Stimulated activated CD4-positive, alpha-beta T cell treated with anti-CD3 and anti-CD28 coated beads, TNF-alpha, amount 100 ng/mL, for 24 hours (primary cell): ENCODE results near the gene SUSD6.

Source experiments
- DNase-seq, 3 experiments: peaks; one replicate each; pipeline ENCODE4 v3.0.0-alpha.2; 2020; ENCODE audit warnings: low read depth in 3 of 3

The SUSD6 gene

DNA sequence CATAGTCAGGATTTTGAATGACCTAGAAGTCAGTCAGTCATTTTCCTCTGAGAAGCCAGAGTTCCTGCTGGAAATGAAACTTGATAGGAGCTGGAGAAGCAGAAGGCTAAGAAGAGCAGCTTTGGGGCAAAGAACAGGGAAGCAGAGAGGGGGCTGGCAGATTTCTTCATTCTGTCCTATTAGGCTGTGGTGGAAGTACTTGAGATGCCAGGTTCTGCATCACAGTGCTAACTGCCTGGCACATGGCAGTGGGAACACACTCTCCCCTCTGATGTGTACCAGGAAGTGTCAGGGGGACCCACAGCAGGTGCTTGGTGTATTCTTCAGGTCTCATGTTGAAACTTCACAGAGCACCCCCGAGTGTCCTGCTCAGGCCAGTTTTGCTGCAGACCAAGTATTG, 61.0 kb downstream of the SUSD6 start:
- no peak for DNase-seq

DNA sequence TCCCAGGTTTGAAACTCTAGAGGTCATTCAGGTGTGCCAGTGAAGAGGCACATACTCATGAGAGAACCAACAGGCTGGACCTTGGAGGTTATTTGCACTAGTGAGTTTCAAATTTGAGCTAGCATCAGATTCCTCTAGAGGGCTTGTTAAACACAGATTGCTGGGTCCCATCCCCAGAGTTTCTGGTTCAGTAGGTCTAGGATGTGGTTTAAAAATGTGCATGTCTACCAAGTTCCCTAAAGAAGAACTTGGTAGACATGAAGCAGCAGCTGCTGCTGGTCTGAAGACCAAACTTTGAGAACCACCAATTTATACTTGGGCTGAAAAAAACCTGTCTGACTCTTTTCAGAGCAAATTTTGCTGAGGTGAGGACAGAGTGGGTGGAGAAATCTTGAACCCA, 61.7 kb downstream of the SUSD6 start:
- no peak for DNase-seq

DNA sequence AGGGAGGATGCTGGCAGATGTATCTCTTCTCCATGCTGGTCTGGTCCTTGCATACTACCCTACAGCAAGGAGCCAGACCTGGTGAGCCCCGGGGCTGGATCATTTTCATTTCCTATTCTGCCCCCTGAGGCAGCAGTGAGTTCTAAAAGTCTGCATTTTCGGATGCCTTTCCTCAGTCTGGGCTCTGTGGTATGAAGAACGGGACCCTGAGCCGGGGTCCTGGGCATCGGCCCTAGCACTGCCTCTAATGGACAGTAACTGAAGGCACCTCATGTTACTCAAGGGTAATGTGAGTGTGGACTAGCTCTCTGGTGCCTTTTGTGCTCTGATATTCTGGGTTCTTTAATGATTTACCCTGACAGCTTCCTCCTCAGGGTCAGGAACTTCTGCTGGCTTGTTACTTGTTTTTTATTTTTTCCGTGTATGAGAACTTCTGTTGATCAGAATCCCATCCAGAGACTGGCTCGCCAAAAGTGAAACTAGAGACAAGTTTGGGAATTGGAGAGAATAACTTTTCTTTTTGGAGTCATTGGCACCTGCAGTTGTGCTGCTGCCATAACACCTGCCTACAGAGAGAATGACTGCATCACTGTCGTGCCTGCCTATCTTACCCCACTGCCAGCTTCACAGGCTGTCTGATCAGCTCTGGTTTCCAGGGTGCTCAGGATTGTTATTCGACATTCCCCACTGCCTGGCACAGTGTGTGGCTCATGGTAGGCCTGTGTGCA, 62.3 kb downstream of the SUSD6 start:
- DNase-seq: no peak

DNA sequence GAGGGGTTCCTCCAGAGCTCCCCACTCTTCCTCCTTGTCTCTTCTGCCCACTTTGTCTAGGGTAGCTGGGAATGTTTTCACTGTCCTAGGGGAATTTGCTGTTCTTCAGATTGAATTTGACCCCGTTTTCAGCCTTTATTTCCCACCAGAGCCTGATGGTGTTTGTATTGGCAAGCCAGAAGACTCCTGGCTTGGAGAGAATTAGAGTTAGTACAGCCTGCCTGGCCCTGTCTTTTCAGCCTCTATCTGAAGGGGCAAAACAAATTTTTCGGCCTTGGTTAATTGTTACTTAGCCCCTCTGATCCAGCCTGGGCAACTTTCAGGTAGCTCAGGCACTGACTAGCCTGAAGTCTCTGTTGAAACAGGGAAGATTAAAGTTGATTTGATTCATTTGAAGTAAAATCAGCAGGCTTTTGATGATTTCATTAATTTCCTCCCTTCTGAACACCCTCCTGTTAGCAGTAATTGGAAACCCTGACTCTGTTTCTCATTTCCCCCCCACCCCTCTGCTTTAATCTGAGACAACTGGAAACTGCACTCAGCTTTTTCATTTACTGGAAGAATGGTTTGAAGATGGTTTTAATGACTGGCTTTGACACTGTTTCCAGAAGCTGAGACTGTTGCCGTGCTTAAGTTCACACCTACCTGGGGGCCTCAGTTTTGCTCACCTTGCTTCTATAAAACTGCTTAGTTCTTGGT, 63.3 kb downstream of the SUSD6 start:
- no peak for DNase-seq

DNA sequence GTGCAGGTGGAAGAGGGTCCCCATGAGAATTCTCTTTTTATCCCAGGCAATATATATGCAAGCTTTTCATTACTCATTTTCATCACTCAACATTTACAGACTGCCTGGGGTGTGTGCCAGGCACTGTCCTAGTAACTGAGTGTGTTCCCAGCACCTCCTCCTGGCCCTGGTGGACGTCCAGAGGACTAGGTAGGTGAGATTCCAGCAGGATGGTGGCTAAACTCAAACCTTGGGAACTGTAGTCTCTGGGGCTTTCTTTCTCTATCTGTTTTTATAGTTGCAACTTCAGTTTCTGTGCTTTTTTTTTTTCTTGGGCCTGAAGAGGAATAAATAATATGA, 63.8 kb downstream of the SUSD6 start:
- DNase-seq: no peak

DNA sequence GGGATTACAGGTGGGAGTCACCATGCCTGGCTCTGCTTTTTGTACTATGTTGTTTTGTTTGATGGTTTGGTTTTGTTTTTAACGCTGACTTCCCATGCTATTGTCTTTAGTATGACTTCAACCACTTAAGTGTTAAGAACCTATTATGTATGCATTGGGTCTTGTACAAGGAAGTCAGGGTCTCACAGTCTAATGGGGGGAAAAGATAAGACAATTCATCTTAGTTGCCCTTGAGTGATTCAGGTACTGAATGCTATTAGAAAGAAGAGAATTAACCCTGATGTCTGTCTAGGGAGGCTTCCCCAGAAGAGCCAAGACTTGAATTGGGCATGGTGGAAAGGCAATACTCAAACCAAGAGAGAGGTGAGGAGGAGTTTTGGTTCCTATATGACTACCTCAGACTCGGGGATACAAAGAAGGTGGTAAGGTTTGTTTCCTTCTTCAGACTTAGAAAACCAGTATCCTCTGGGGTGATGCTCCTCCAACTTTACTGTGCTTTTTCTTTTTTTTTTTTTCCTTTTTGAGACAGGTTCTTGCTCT, 64.6 kb downstream of the SUSD6 start:
- DNase-seq: no peak

DNA sequence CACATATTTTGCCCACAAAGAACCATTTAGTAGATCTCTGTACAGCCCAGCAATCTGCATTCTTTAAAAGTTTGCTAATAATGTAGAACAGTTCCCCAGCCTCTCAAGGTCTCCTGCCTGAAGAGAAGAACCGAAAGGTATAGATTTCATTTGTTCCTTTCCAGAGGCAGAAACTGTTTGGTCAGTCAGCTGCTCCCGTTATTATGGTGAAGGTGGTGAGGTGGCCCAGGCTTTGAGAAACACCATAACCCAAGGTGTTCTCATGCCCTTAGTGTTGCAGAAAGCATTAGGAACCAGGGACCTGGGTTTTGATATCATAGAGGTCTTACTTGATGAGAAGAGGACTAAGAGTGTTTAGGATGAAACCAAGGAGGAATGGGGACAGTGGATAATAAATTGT, 65.3 kb downstream of the SUSD6 start:
- no peak for DNase-seq

DNA sequence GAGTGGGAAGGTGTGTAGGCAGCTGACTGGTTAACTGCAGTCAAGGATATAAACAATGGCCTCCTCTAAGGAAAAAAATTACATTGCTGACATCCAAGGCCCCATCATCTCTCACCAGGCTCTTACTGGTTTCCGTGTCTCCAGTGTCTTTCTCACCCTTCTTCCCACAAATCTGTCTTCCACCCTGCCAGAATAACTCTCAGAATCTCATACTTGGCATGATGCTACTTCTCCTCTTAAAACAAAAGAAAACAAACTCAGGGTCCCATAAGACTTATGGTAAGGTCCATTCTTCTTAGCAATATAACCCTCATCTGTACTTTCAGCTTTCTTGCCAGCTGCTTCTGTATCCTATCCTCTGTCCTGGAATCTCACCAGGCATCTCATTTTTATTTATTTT, 68.9 kb downstream of the SUSD6 start:
- no peak for DNase-seq

DNA sequence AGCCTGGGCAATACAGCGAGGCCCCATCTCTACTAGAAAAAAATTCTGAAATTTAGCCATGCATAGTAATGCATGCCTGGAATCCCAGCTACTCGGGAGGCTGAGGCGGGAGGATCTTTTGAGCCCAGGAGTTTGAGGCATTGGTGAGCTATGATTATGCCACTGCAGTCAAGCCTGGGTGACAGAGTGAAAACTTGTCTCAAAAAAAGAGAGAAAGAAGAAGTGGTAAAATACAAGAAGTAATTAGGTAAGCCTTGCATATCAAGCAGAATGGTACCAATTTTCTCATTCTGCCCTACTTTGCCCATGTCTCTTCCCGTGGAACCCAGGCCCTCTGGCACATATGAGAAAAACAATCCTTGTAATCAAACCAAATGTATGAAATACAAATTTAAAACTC, 70.7 kb downstream of the SUSD6 start:
- DNase-seq: no peak

DNA sequence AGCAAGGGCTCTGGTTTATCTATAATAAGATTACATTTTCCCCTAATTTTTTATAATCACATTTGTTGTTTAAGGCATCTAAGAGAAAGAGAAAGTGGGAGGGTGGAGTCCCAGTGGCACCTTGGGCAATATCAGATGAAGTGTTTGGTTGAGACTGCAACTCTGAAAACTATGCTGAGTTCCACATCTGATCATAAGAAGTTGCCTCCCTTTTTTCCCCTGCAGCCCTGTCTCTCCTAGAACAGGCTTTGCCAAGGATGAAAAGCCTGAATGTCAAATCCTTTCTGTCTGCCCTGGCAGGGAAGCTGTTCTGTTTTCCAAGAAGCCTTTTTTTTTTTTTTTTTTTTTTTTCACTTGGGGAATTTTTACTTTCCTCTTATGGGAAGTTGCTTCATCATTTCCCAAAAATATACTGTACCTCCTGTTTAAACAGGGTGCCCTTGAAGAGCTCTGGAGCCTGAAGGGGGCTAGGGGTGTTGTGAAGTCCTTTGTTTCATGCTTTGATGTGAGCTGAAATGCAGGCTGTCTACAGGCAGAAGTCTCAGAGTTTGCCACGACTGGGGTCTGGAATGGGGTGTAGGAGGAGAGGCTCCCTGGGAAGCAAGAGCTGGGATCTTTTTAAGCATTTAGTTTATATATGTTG, 71.3 kb downstream of the SUSD6 start:
- no peak for DNase-seq

DNA sequence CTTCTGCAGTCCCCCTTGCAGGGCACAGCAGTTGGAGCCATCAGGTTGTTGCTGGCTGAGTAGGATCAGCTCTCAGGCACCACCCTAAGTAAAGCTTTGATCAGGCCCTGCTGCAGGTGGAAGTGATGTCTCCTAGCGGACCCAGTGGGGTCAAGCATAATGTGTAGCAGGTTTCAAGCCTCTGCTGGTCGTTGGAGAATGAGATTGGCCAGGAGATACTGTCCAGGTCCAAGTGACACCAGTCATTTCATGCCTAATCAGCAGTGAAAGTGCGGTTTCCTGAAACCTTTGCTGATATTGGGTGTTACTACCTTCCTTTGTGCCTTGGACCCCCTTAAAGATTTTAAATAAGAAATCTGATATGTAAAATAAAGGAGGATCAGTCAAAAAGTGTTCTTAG, 72.6 kb downstream of the SUSD6 start:
- DNase-seq: no peak

DNA sequence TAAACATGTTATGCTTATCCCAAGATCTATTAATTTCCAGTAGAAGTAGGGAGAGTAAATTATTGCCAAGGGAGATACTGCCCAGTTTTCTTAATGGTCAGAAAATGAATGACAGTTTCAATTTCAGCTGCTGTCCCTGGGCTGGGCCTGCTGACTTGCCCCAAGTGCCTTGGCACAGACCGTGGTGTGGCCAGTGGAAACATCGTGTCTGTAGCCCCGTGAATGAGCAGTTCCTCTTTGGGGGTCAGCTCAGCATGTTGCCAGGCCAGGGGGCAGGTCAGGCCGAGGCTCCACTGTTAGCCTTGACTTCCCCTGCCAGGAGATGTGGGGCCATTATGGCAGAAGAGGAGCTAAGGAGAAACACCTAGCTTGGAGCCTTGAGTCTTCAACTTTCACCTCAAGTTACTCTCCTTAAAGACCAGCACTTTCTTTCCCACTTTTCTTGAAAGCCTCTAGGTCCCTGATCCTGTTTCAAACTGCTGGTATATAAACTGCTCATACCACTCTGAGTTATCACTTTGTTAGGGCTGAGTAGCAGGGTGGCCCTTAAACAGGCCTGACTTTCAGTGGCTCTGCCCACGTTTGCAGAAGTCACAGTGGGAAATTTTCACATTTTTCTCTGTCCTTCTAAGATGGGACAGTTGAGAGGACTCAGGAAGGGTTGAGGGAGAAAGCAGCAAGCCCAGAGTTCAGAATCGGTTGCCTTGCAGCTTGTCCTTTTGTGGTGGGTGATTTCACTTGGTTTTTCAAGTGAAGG, 73.2 kb downstream of the SUSD6 start:
- DNase-seq: no peak

DNA sequence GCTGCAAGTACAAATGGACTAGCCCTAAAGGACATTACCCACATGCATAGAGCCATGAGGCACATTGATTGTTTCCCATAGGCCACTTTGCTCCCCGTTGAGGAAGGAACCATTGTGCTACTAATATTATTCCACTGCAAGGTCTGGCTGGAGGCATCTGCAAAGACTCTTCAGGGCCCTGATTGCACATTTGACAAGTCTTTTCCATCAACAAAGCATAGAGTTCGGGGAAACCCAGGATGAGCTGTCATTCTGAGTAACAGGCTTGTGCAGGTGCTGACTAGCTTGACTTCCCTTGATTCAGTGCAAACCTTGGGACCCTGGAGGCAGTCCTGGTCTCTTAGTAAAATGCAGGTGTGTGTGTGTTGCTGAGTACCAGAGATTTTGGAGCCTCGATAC, 73.8 kb downstream of the SUSD6 start:
- DNase-seq: peak; percentile 55 to 76 (median 62)

DNA sequence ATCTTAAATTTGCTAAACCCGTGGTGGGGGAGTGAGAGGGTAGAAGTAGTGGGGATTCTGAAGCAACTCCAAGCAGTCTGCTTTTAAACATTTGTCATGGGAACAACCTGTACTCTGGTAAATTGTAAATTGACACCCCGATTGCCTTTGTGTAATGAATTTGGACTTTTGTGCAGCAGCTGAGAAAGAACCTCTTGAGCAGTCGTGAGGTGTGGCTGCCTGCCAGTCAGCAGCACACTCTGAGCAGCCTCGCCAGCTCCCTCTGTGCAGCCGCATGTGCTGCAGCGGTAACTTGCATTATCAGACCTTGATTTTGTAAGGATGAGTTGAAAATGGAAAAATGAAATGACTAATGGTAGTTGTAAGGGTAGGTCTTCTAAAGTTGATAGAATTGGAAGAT, 74.3 kb downstream of the SUSD6 start:
- DNase-seq: peak in 1 of 3 experiments; percentile 56

DNA sequence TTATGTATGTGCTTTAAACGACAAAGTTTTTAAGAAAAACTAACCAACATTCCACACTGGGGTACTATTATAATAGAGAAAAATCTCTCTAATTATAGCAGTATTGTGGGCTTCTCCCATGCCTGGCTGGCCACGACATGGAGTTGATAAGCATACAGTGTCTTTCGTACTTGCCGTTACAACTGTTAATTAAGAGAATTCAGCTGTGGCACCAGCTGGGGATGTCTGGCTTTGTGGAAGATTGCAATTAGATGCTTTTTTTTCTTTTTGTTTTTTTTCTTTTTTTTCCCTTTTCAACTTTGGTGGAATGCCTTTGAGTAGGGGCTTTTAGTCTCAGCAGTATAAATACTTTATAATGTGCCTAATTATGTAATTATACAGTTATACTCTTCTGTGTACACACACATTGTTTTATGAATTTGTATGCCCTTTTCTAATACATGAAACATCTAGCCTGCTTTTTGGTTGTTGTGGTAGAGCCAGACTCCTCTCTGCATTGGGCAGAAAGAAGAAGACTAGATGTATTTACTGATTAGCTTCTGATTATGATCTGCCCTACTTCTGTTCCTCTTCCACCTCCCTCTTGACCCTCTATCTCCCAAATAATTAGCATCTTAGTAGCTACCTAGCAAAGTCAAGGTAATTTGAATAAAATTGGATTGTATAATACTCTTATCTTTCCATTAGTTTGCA, 76.4 kb downstream of the SUSD6 start:
- no peak for DNase-seq

DNA sequence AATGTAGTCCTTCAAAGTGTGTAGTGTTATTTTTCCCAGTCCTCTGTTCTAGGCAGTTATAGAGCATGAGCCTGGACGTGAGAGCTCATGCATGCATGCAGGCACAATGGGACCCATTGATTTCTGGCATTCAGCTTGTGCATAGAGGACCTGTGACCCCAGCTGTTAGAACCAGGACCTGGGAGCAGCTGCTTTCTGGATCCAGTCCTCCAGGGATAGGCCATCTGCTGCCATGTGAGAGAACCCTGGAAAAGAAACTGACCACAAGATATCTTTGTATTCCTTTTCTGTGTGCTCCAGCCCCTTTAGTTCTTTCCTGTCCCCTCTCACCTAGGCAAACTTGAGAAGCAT, 76.9 kb downstream of the SUSD6 start:
- DNase-seq: no peak

DNA sequence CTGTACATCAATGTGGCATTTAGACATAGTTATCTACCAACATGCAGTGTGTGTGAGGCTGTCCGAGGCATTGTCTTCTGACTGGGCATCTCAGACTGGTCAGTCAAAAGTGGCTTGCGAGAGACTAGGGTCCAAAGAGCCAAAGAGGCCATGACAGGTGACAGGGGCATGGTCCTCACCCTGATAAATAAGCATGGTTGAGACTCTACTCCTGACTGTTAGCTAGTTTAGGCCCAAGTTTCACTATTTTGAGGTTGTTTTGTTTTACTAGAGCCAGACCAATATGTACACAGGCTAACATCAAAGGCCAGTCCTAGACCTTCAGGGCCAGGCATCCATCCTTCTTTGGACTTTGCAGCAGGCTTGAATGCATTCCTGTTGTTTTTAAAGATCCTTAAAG, 78.6 kb downstream of the SUSD6 start:
- DNase-seq: no peak

DNA sequence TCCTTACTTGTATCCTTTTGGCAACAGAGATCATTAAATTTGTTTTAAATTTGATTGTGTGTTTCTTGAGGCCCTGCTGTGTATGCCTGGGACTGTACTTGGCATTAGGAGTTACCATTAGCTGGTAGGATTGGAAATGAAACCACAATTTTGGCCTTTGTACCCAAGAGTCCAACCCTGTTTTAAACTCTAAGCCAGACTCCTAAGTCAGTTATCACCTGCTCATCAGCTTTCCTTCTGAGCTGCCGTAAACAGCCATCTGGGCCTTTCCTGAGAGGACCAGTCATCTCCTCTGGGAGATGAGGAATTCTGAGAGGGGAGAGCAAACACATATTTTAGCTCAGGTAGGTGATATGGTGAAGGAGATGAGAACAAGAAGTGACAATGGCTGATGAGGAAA, 81.2 kb downstream of the SUSD6 start:
- no peak for DNase-seq

DNA sequence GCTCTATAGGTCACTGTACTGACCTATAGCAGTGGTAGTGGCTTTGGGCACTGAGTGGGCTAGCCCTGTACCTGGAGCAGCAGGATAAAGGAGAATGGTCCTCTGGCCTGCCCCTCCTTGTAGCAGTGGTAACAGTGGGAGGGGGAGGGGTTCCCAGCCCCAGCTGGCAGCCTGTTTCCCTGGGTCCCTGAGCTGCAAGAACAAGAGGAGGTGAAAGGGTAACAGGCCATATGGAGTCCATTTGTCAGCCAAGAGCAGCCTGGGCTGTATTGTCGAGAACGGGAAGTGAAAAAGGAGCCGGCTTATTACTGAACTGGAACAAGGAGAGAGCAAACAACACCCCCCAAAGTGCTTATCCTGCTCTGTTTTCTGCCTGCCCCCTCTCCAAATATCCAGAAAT, 81.7 kb downstream of the SUSD6 start:
- no peak for DNase-seq

DNA sequence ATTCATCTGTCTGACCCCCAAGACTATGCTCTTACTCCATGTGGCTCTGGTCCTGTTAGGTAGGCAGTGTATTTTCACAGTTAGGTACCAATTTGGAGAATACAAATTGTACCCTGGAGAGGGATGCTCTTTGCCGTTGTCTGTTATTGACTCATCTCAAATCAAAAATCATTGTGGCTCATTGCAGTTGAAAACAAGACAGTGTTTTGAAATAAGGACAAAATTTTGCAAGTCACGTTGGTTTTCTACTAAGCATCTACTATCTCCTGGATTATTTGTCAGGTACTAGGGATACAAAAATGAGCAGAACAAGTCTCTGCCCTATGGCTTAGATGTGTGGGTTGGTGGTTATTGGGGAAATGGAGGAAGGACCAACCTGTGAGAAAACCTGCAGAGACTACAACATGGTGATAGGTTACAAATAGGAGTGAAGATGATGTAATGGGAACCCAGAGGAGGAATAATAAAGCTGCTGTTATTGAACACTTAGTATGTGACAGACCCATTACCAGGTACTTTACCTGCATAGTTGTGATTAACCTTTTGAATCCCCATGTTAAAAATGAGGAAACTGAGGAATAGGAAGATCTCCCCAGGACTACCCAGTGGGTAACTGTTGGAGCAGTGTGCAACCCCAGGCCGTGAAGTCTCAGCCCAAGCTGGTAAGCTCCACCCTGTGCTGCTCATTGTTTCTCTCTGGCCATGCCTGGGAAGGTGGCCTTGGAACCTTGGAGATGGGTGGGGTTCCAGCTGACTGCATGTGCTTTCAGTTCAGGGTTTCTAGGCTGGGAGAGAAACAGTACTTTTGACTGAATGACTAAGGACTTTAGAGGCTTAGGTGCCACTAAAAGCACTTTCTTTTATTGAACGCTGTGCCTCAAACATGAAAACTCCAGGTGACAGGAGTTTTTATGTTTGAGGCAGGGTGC, 82.7 kb downstream of the SUSD6 start:
- no peak for DNase-seq
